Mesenchymal stem cell (in vitro differentiated cells and primary cell): ENCODE measurements around the gene LRRC10B.

Source experiments
- DNase-seq: peaks from one replicate; pipeline ENCODE4 v3.0.0-alpha.2; 2013
- H2AFZ ChIP-seq: one replicate; pipeline ENCODE4 v1.6.1; 2013; ENCODE audit warnings: low read depth, mild to moderate bottlenecking, control low read depth, inconsistent platforms, low read length, moderate library complexity
- H2AK5ac ChIP-seq: 2 replicates; pipeline ENCODE4 v1.6.1; 2013; ENCODE audit warnings: low read length, moderate library complexity, mild to moderate bottlenecking, inconsistent platforms; ENCODE audit not compliant: severe bottlenecking
- H2BK120ac ChIP-seq: one replicate; pipeline ENCODE4 v1.6.1; 2013; ENCODE audit warnings: low read depth, mild to moderate bottlenecking, inconsistent platforms, low read length, moderate library complexity
- H2BK12ac ChIP-seq, 2 experiments: one replicate each; pipeline ENCODE4 v1.6.1; 2013; ENCODE audit warnings: inconsistent platforms in 2 of 2, low read length in 2 of 2, mild to moderate bottlenecking in 2 of 2, moderate library complexity in 2 of 2, control low read depth in 1 of 2
- H2BK15ac ChIP-seq: one replicate; pipeline ENCODE4 v1.6.1; 2013; ENCODE audit warnings: mild to moderate bottlenecking, low read depth, inconsistent platforms; ENCODE audit not compliant: poor library complexity, severe bottlenecking
- H2BK5ac ChIP-seq: 2 replicates; pipeline ENCODE4 v1.6.1; 2013; ENCODE audit warnings: low read depth, mild to moderate bottlenecking, low read length, control low read depth, inconsistent platforms; ENCODE audit not compliant: poor library complexity, severe bottlenecking
- H3K14ac ChIP-seq, 2 experiments: one replicate each; pipeline ENCODE4 v1.6.1; 2013; ENCODE audit warnings: inconsistent platforms in 2 of 2, low read length in 2 of 2, control low read depth in 1 of 2, mild to moderate bottlenecking in 1 of 2, moderate library complexity in 1 of 2
- H3K18ac ChIP-seq, 2 experiments: one replicate each; pipeline ENCODE4 v1.6.1; 2013; ENCODE audit warnings: inconsistent platforms in 2 of 2, low read length in 2 of 2, control low read depth in 1 of 2, low read depth in 1 of 2, mild to moderate bottlenecking in 1 of 2
- H3K23ac ChIP-seq, 2 experiments: one replicate each; pipeline ENCODE4 v1.6.1; 2013; ENCODE audit warnings: inconsistent platforms in 2 of 2, low read length in 2 of 2, mild to moderate bottlenecking in 2 of 2, moderate library complexity in 2 of 2, control low read depth in 1 of 2
- H3K27ac ChIP-seq: 2 replicates; pipeline ENCODE4 v1.5.1; 2013; ENCODE audit warnings: mild to moderate bottlenecking, moderate library complexity, low read length, control low read depth, inconsistent platforms; ENCODE audit not compliant: poor library complexity, severe bottlenecking
- H3K27me3 ChIP-seq, 2 experiments: 2 replicates each; pipeline versions ENCODE4 v1.6.1 to v1.7.0; 2013; ENCODE audit warnings: low read length in 2 of 2, mild to moderate bottlenecking in 2 of 2, moderate library complexity in 2 of 2, control low read depth in 1 of 2, inconsistent platforms in 1 of 2; ENCODE audit not compliant: control insufficient read depth in 1 of 2, insufficient read depth in 1 of 2
- H3K36me3 ChIP-seq, 2 experiments: 2 replicates each; pipeline versions ENCODE4 v1.6.1 to v1.7.0; 2013; ENCODE audit warnings: low read length in 2 of 2, control low read depth in 1 of 2, inconsistent platforms in 1 of 2, low read depth in 1 of 2, mild to moderate bottlenecking in 1 of 2; ENCODE audit not compliant: insufficient read depth in 2 of 2, control insufficient read depth in 1 of 2
- H3K4ac ChIP-seq, 2 experiments: one replicate each; pipeline ENCODE4 v1.6.1; 2013; ENCODE audit warnings: inconsistent platforms in 2 of 2, low read length in 2 of 2, mild to moderate bottlenecking in 2 of 2, moderate library complexity in 2 of 2, control low read depth in 1 of 2, low read depth in 1 of 2
- H3K4me1 ChIP-seq: 2 replicates; pipeline ENCODE4 v1.6.1; 2013; ENCODE audit warnings: low read depth, low read length, control low read depth; ENCODE audit not compliant: control insufficient read depth, insufficient read depth
- H3K4me2 ChIP-seq: 2 replicates; pipeline ENCODE4 v1.6.1; 2013; ENCODE audit warnings: low read length, mild to moderate bottlenecking, inconsistent platforms; ENCODE audit not compliant: poor library complexity, severe bottlenecking
- H3K4me3 ChIP-seq, 2 experiments: 2 replicates each; pipeline versions ENCODE4 v1.5.1 to v1.7.0; 2013; ENCODE audit warnings: low read length in 2 of 2, mild to moderate bottlenecking in 2 of 2, control low read depth in 1 of 2, low read depth in 1 of 2; ENCODE audit not compliant: insufficient read depth in 1 of 2
- H3K79me1 ChIP-seq: replicated peaks from 2 replicates; pipeline ENCODE4 v1.6.1; 2013; ENCODE audit warnings: mild to moderate bottlenecking, control low read depth, low read length, inconsistent platforms; ENCODE audit not compliant: poor library complexity, severe bottlenecking
- H3K9ac ChIP-seq: 2 replicates; pipeline ENCODE4 v1.7.0; 2013; ENCODE audit warnings: mild to moderate bottlenecking, low read length, moderate library complexity
- H3K9me3 ChIP-seq: 2 replicates; pipeline ENCODE4 v1.7.0; 2013; ENCODE audit warnings: mild to moderate bottlenecking, low read length; ENCODE audit not compliant: control insufficient read depth
- H4K8ac ChIP-seq: one replicate; pipeline ENCODE4 v1.6.1; 2013; ENCODE audit warnings: inconsistent platforms, mild to moderate bottlenecking, low read length, moderate library complexity
- H4K91ac ChIP-seq: one replicate; pipeline ENCODE4 v1.6.1; 2013; ENCODE audit warnings: mild to moderate bottlenecking, low read length, inconsistent platforms
- WGBS: methylation state at CpG from one replicate; pipeline ENCODE4 v1.1.7; 2013; ENCODE audit warnings: mixed read lengths; 5-methylcytosine and 5-hydroxymethylcytosine counted together

The LRRC10B gene

DNA sequence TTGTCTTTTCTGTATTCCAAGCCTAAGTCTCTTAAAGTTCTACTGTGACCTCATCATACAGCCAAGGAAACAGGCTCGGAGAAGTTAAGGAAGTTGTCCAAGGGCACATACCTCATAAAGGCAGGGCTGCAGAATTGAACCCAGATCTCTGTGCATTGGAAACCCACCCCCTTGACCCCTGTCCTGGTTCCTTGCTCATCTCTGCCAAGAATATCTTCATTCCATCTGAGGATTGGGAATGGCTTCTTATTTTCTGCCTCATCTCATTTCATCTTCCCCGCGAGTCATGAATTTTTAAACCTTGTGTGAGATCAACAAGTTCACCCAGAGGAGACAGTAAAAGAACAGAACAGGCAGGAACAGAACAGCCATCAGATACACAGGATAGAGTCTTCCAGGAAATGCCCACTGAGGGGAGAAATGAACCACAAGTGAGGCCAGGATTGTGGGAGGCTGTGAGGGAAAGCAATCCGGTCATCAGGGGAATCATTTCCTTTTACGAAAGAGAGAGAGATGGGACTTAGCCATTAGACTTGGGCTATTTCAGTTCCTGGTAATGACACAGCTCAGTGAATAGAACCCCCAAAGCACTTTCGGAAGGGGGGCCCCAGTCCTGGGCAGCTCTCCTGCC, 34.4 kb upstream of the LRRC10B start:
- no peak overlapping the region for H2AFZ ChIP-seq
- no peak overlapping the region for H3K18ac ChIP-seq
- peaks cover 12 to 13% of the 10 kb centered on the region in 2 experiments for H3K27me3 ChIP-seq
- H3K4me2 ChIP-seq, result no peak overlapping the region
- 94% methylated on average over 6 of the region's 6 CpGs for WGBS
- H2AK5ac ChIP-seq, result no peak overlapping the region
- peak overlapping the region; percentile 89 for H3K9ac ChIP-seq
- H3K36me3 ChIP-seq, result peaks cover 4 to 11% of the 10 kb centered on the region in 2 experiments
- H2BK5ac ChIP-seq, result no peak overlapping the region
- no peak for DNase-seq
- no peak overlapping the region for H4K91ac ChIP-seq
- no peak overlapping the region for H2BK12ac ChIP-seq
- H4K8ac ChIP-seq, result no peak overlapping the region
- H2BK120ac ChIP-seq, result no peak overlapping the region
- no peaks in the 10 kb centered on the region for H3K4me1 ChIP-seq
- no peak overlapping the region for H2BK15ac ChIP-seq
- H3K4me3 ChIP-seq, result peak overlapping the region in 1 of 2 experiments; percentile 5
- no peaks in the 10 kb centered on the region for H3K9me3 ChIP-seq
- no peak overlapping the region for H3K23ac ChIP-seq
- no peaks in the 10 kb centered on the region for H3K79me1 ChIP-seq
- no peak overlapping the region for H3K4ac ChIP-seq
- H3K27ac ChIP-seq, result no peak overlapping the region
- H3K14ac ChIP-seq, result no peak overlapping the region

DNA sequence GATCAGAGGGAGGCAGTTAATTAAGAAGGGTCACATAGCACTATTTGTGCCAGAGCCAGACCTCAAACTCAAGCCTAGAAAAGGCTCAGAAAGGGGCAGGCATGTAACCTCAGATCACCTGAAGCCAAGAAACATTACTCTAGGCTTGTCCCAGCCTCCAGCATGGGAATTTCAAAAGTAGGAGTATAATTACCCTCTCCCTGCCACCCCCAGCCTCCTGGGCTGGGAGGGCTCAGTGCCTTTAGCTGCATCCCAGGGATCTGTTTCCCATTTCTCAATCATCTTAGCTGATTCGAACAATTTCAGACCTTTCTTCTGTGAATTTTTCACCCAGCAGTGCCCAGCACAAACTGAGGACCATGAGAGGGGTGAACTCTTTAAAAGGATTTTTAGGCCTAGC, 33.1 kb upstream of the LRRC10B start:
- no CpG with 5 or more reads among the region's 1 CpG for WGBS
- no peak overlapping the region for H3K4me2 ChIP-seq
- no peak overlapping the region for H2BK12ac ChIP-seq
- DNase-seq, result no peak
- H2AFZ ChIP-seq, result no peak overlapping the region
- H2BK120ac ChIP-seq, result no peak overlapping the region
- H4K8ac ChIP-seq, result no peak overlapping the region
- H3K4me1 ChIP-seq, result no peaks in the 10 kb centered on the region
- peak overlapping the region; percentile 30 for H3K9ac ChIP-seq
- H3K79me1 ChIP-seq, result no peaks in the 10 kb centered on the region
- H2BK15ac ChIP-seq, result no peak overlapping the region
- H2AK5ac ChIP-seq, result no peak overlapping the region
- no peak overlapping the region for H3K23ac ChIP-seq
- H2BK5ac ChIP-seq, result no peak overlapping the region
- H3K27me3 ChIP-seq, result peaks cover 19 to 22% of the 10 kb centered on the region in 2 experiments
- H3K36me3 ChIP-seq, result peaks cover 4 to 11% of the 10 kb centered on the region in 2 experiments
- no peak overlapping the region for H3K27ac ChIP-seq
- H3K14ac ChIP-seq, result no peak overlapping the region
- no peak overlapping the region for H3K18ac ChIP-seq
- no peak overlapping the region for H3K4ac ChIP-seq
- H3K9me3 ChIP-seq, result no peaks in the 10 kb centered on the region
- H3K4me3 ChIP-seq, result no peak overlapping the region
- no peak overlapping the region for H4K91ac ChIP-seq

GRCh38 chr11:61476371-61476770, 32.2 kb upstream of the LRRC10B start:
- H3K27me3 ChIP-seq, result peaks cover 25 to 29% of the 10 kb centered on the region in 2 experiments
- peaks cover 0 to 4% of the 10 kb centered on the region in 2 experiments for H3K36me3 ChIP-seq
- WGBS, result 91% methylated on average over 3 of the region's 3 CpGs
- no peak for DNase-seq
- H3K4me1 ChIP-seq, result peaks cover 2% of the 10 kb centered on the region
- H2BK5ac ChIP-seq, result no peak overlapping the region
- no peak overlapping the region for H3K18ac ChIP-seq
- no peak overlapping the region for H3K4ac ChIP-seq
- no peak overlapping the region for H3K23ac ChIP-seq
- no peak overlapping the region for H2BK12ac ChIP-seq
- H3K4me3 ChIP-seq, result no peak overlapping the region
- H4K91ac ChIP-seq, result no peak overlapping the region
- no peak overlapping the region for H3K9ac ChIP-seq
- H2AK5ac ChIP-seq, result no peak overlapping the region
- no peak overlapping the region for H4K8ac ChIP-seq
- H2BK120ac ChIP-seq, result no peak overlapping the region
- H3K79me1 ChIP-seq, result no peaks in the 10 kb centered on the region
- no peak overlapping the region for H3K27ac ChIP-seq
- H3K14ac ChIP-seq, result no peak overlapping the region
- H3K9me3 ChIP-seq, result no peaks in the 10 kb centered on the region
- no peak overlapping the region for H3K4me2 ChIP-seq
- no peak overlapping the region for H2BK15ac ChIP-seq
- H2AFZ ChIP-seq, result no peak overlapping the region

GRCh38 chr11:61477126-61477525, 31.4 kb upstream of the LRRC10B start:
- no peak overlapping the region for H3K18ac ChIP-seq
- H3K4me2 ChIP-seq, result no peak overlapping the region
- H3K27me3 ChIP-seq, result peaks cover 31 to 36% of the 10 kb centered on the region in 2 experiments
- H3K27ac ChIP-seq, result no peak overlapping the region
- H4K8ac ChIP-seq, result no peak overlapping the region
- no peak overlapping the region for H3K23ac ChIP-seq
- H3K9ac ChIP-seq, result peak overlapping the region; percentile 63
- H2AK5ac ChIP-seq, result no peak overlapping the region
- H3K4ac ChIP-seq, result no peak overlapping the region
- no peak overlapping the region for H2BK5ac ChIP-seq
- WGBS, result 83% methylated on average over 8 of the region's 8 CpGs
- no peak overlapping the region for H2BK15ac ChIP-seq
- no peak for DNase-seq
- H2AFZ ChIP-seq, result no peak overlapping the region
- H3K9me3 ChIP-seq, result no peaks in the 10 kb centered on the region
- no peak overlapping the region for H4K91ac ChIP-seq
- no peak overlapping the region for H3K14ac ChIP-seq
- H2BK120ac ChIP-seq, result no peak overlapping the region
- H3K4me1 ChIP-seq, result peaks cover 2% of the 10 kb centered on the region
- no peak overlapping the region for H2BK12ac ChIP-seq
- no peak overlapping the region for H3K4me3 ChIP-seq
- no peaks in the 10 kb centered on the region for H3K79me1 ChIP-seq
- H3K36me3 ChIP-seq, result peaks cover 0 to 3% of the 10 kb centered on the region in 2 experiments
